Measurements from ENCODE around the gene TENT5C.
"Not testable (repeated sequence)": the region's sequence is repeated elsewhere in the genome, so short reads cannot be mapped to it uniquely, and the experiment has no call there.

TENT5C gene

DNA sequence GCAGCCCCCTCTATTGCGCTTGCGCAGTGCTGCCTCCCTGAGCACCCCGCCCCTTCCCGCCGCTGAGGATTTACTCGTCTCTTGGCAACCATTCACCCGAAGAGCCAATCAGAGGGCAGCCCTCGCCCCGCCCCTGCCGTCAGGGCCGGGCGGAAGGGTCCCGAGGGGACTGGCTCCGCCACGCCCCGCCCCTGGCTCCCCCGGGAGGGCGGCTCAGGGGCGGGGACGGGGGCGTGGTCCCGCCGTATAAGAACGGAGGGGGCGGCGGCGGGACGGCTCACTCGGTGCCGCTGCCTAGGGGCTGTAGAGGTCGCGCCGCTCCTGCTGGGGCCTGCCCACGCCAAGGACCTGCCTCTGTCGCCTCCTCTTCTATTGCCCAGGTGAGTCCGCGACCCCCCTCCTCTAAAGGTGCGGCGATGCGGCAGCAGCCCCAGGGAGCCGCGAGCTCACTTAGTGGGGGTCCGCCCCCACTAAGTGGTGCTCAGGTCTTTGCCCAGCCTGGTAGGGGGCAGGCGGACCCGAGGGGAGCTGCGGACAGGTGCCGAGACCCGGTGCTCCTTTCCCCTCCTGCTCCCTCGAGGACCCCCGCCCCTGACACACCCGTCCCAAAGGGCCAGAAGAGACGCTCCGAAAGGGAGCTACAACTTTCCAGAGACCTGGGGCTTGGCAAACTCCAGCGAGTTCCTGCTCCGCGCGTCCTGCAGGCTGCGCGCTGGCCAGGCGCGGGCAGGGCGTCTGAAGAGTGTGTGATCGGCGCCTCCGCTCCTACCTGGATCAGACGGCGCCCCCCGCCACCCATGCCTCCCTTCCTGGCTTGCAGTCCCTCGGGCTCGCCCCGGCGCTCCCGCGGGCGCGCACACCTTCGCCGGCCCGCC lies at the start of gene TENT5C:
TSS of gene TENT5C (plus strand) at position 275 of the 875 bp plus-strand sequence. CDS start 16,821 bp downstream, outside the sequence.
- peak; percentile 97 for DNase-seq

DNA sequence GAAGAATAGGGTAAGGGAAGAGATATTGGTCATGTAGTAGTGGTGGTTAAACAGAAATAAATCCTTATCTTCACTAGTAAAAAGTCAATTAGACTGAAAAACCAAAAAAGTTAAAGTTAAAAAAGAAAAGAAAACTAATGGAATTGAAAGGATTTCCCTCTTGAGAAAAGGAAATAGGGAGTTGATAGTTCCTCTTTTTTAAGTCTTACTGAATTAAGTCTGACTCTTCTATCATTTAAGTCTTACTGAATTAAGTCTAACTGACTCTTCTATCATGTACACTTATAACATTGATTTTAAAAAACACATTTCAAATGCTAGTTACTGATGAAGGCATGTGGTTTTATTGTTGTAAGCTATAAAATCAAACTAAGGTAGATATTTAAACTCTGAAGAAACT lies 49.5 kb upstream of the TENT5C start:
- no peak for DNase-seq

DNA sequence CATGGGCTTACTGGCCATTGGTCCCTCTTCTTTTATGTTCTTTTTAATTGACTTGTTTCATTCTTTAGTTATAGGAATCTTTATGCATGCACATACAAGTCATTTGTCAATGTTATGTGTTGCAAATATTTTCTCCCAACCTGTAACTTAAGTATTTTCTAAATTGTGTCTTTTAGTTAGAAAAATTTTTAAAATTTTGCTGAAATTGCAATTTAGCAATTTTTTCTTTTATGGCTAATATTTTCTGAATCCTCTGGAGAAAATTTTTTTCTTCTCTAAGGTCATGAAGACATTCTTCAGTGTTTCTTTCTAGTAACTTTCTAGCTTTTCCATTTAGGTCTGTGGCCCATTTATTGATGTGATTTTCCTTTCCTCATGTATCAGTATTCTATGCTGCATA lies 48.9 kb upstream of the TENT5C start:
- no peak for DNase-seq

GRCh38 chr1:117558451-117558850 lies 47.4 kb upstream of the TENT5C start:
- not testable (repeated sequence) for DNase-seq

DNA sequence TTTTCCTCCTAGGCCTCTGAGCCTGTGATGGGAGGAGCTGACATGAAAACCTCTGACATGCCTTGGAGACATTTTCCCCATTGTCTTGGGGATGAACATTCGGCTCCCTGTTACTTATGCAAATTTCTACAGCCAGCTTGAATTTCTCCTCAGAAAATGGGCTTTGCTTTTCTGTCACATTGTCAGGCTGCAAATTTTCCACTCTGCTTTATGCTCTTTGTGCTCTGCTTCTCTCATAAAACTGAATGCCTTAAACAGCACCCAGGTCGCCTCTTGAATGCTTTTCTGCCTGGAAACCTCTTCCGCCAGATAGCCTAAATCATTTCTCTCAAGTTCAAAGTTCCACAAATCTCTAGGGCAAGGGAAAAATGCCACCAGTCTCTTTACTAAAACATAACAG lies 46.7 kb upstream of the TENT5C start:
- DNase-seq = no peak

DNA sequence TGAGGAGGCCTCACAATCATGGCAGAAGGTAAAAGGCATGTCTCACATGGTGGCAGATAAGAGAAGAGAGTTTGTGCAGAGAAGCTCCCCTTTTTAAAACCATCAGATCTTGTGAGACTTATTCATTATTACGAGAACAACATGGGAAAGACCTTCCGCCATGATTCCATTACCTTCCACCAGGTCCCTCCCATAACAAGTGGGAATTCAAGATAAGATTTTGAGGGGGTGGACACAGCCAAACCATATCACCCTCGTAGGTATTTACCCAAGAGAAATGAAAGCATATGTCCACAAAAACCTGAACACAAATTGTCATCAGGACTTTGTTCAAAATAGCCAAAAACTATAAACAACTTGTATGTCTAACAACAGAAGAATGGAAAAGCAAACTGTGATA lies 45.9 kb upstream of the TENT5C start:
- no peak for DNase-seq

DNA sequence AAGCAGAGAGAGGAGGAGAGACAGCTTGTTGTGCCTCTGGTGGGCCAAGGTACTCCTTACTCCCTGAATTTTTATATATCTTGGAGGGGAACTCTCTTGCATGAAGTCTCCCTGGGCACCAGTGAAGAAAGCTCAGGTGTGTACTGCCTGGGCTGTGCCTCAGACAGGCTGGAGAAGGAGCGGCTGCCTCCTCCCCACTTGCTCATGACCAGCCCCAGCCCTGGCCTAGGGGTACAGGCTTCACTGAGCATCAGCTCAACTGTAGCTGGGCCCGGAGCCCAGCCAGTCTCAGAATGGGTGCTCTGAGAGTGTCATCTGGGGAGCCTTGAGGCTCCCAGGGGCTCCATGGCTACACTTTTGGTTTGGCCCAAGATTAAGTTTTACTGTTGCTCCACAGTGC lies 44.8 kb upstream of the TENT5C start:
- no peak for DNase-seq

GRCh38 chr1:117561551-117561950 lies 44.3 kb upstream of the TENT5C start:
- DNase-seq = no peak

DNA sequence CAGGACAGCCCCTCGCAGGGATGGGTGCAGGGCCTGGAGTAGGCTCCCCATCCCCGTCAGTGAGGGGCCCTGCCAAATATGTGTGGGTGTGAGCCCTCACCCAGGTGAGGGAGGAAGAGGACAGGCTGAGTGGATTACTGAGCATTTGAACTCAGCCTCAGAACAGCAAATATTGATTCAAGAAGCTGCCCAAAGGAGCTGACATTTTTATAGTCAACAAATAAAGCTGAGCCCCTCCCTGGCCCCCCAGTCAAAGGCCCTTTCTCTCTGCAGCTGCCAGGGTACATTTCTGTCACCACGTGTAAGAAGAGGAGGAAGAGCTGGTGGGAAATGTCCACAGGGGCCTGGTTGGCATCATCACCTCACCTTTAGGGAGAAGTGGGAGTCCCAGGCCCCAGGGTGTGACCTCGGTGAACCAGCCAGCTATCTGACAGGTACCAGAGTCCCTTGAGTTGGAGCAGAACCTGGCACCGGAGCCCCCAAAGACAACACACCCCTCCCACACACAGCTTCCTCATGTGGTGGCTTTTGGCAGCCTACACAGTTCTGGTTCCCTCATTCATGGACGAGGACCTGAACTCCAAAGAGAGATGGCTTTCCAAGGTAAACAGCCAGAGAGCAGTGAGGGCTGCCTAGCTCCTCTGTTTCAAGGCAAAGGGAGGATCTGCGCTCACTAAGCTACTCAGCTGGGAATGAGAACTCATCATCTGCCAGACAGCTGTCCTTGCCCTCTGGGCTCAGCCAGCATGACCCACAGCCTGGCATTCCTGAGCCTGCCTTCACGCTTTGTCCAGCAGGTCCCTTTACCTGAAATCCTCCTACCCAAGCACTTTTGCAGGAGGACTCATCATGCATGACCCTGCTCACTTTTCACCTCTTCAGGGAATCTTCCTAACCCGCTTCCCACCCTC lies 43.0 kb upstream of the TENT5C start:
- no peak for DNase-seq

- DNase-seq = no peak
Observed at GRCh38 chr1:117563492-117563875, 42.4 kb upstream of the TENT5C start.

GRCh38 chr1:117564227-117565075 lies 41.4 kb upstream of the TENT5C start:
- no peak for DNase-seq

- DNase-seq = no peak
Observed at GRCh38 chr1:117565076-117565556, 40.7 kb upstream of the TENT5C start.

GRCh38 chr1:117565745-117566455 lies 39.9 kb upstream of the TENT5C start:
- DNase-seq = no peak

GRCh38 chr1:117566556-117566955 lies 39.3 kb upstream of the TENT5C start:
- no peak for DNase-seq

DNA sequence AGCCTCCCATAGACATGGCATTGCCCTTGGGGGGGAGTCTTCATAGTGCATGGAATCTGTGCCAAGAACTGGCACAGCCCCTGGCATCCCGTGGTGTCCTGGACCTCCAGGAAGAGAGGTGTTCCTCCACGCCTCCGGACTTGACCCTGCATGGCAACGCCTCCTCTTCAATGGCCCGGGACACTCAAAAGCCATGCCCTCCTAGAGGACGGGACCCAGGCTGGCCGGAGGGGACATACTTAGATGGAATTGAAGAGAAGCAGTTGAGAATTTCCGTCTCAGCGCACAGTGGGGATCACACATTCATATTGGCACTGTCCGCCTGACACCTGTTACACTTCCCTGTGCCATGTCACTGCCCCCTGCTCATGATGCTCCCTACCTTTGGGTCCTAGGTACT lies 38.4 kb upstream of the TENT5C start:
- DNase-seq = no peak

- no peak for DNase-seq
Observed at GRCh38 chr1:117567976-117568375, 37.9 kb upstream of the TENT5C start.

GRCh38 chr1:117568999-117569398 lies 36.8 kb upstream of the TENT5C start:
- DNase-seq = no peak

GRCh38 chr1:117569856-117570255 lies 36.0 kb upstream of the TENT5C start:
- DNase-seq = no peak

DNA sequence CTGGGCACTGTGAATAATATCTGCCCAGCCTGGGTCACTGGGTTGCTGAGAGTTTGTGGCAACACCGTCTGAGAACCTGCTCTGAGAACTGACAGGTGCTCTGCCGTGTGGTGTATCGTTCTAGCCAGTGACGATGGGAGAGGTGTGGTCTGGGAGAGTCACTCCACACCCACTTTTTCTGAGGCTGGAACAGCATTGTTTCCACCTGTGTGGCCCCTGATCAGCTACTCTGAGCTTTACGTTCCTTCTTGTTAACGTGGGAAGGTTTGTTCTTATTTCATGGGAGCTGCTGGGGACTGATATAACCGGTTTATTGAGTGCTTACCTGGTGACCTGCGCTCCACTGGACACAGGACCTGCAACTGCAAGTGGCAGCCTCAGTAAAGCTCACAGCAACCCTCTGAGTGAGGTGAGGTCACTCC lies 34.8 kb upstream of the TENT5C start:
- DNase-seq = no peak

DNA sequence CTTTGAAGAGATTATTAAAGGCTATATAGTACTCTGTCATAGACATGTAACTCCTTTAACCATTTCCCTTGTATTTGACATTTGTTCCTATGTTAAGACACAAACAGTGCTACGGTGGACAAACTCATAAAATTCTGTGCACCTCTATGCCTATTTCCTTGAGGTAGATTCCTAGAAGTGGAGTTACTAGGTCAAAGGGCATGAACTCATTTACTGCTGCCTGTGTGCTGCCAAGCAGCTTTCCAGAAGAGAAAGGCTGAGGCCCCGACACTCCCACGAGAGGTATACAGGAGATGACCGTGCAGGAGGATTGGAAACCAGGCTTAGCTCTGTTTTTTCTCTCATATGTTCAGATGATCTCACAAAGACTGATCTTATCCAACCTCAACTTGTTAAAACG lies 34.4 kb upstream of the TENT5C start:
- DNase-seq = no peak

DNA sequence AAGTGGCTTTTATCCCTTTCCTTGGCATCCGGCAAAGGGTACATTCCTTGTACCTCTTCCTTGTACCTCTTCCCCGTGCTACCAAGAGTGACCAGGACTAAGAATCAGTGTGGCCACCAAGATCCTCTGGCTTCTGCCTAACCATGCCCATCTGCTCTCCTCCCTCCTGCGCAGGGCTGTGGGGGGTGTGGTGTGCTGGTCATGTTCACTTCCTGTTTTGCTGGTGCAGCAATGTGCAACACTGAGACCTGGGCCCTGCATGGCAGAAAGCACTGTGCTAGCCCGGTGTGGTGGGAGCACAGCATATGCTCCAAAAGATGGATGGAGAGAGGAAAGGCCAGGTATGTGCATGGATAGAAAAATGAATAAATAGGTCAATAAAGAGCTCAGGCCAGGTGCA lies 33.3 kb upstream of the TENT5C start:
- DNase-seq = peak; percentile 32
